Activated gamma-delta T cell (primary cell): ENCODE data around the gene SRGAP2B.
"Not testable (repeated sequence)": the region's sequence is repeated elsewhere in the genome, so short reads cannot be mapped to it uniquely, and the experiment has no call there.

Source experiments
- DNase-seq: peaks from one replicate; lab custom pipeline; 2025; lab: John Stamatoyannopoulos, UW

Gene SRGAP2B

GRCh38 chr1:144998134-144998980 is 96.8 kb downstream of the SRGAP2B start:
- not testable (repeated sequence) for DNase-seq

GRCh38 chr1:144995833-144996410 is 99.2 kb downstream of the SRGAP2B start:
- DNase-seq: not testable (repeated sequence)

- not testable (repeated sequence) for DNase-seq
These were observed 102.2 kb downstream of the SRGAP2B start for GRCh38 chr1:144992915-144993314.

GRCh38 chr1:144990611-144991010 is 104.5 kb downstream of the SRGAP2B start:
- not testable (repeated sequence) for DNase-seq

- not testable (repeated sequence) for DNase-seq
These were observed 108.0 kb downstream of the SRGAP2B start for GRCh38 chr1:144987131-144987530.

- not testable (repeated sequence) for DNase-seq
These were observed 108.8 kb downstream of the SRGAP2B start for GRCh38 chr1:144986171-144986860.

- DNase-seq: not testable (repeated sequence)
These were observed 109.5 kb downstream of the SRGAP2B start for GRCh38 chr1:144985550-144986170.

GRCh38 chr1:144982802-144983525 is 112.2 kb downstream of the SRGAP2B start:
- not testable (repeated sequence) for DNase-seq

- DNase-seq: not testable (repeated sequence)
These were observed 114.0 kb downstream of the SRGAP2B start for GRCh38 chr1:144981157-144981556.

GRCh38 chr1:144979960-144980595 is 115.0 kb downstream of the SRGAP2B start:
- not testable (repeated sequence) for DNase-seq

- DNase-seq: not testable (repeated sequence)
These were observed 117.3 kb downstream of the SRGAP2B start for GRCh38 chr1:144977856-144978255.

- not testable (repeated sequence) for DNase-seq
These were observed 123.2 kb downstream of the SRGAP2B start for GRCh38 chr1:144971936-144972335.

- not testable (repeated sequence) for DNase-seq
These were observed 128.6 kb downstream of the SRGAP2B start for GRCh38 chr1:144966488-144966887.

GRCh38 chr1:144964765-144965164 is 130.4 kb downstream of the SRGAP2B start:
- not testable (repeated sequence) for DNase-seq

GRCh38 chr1:144964186-144964585 is 130.9 kb downstream of the SRGAP2B start:
- not testable (repeated sequence) for DNase-seq

- DNase-seq: not testable (repeated sequence)
These were observed 131.6 kb downstream of the SRGAP2B start for GRCh38 chr1:144963571-144963970.

GRCh38 chr1:144961604-144962583 is 133.2 kb downstream of the SRGAP2B start:
- DNase-seq: not testable (repeated sequence)

- DNase-seq: not testable (repeated sequence)
These were observed 134.1 kb downstream of the SRGAP2B start for GRCh38 chr1:144960929-144961488.

GRCh38 chr1:144948390-144948789 is 146.7 kb downstream of the SRGAP2B start:
- not testable (repeated sequence) for DNase-seq
